ENCODE data around the gene BOLA2B. TPM values are rescaled to one million over a fixed set of nuclear protein-coding genes. Genes with fewer than 3 reads are reported as not detected.
"Not testable (repeated sequence)": the region's sequence is repeated elsewhere in the genome, so short reads cannot be mapped to it uniquely, and the experiment has no call there.

The BOLA2B gene
- total and polyA plus RNA-seq, 4 experiments from 2014 or later = 62.1 to 169 (median 111) TPM

GRCh38 chr16:30199608-30200343 is 6.3 kb upstream of the BOLA2B start:
- H3K36me3 ChIP-seq (ENCODE audit: insufficient read depth, low read length); H3K9me3 ChIP-seq (ENCODE audit: control insufficient read depth in 1 of 2, low read length in 2 of 2); H3K4me3 Mint-ChIP-seq; H3K27ac Mint-ChIP-seq; POLR2A ChIA-PET (ENCODE audit: partially characterized antibody); CTCF ChIA-PET (ENCODE audit: partially characterized antibody); H3K4me1 ChIP-seq (ENCODE audit: insufficient read depth, low read length); H3K4me1 Mint-ChIP-seq; DNase-seq; H3K4me3 ChIP-seq (ENCODE audit: low read length in 2 of 2); H3K27me3 Mint-ChIP-seq; H3K27me3 ChIP-seq (ENCODE audit: insufficient read depth, low read length); H3K27ac ChIP-seq (ENCODE audit: low read depth, low read length); intact Hi-C loops (cut with micrococcal nuclease); H3K9me3 Mint-ChIP-seq; H3K36me3 Mint-ChIP-seq: not testable (repeated sequence)

DNA sequence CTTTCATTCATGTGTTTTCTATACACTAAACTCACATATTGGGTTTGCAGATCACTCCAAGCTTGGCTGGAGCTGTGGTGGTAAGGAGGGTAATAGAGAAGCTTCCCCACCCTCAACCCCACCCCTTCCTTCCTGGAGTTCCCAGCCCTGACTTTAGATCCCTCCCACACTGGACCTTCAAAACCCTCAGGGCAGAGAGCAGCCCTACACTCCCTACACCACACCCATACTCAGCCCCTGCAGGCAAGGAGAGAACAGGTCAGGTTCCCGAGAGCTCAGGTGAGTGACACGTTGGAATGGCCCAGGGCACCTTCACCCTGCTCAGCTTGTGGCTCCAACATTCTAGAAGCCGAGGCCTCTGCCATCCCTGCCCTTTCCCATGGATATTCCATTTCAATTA is 5.6 kb upstream of the BOLA2B start, which contains the start of gene SULT1A3:
Gene SULT1A3 (plus strand): TSS at position 207 of the 400 bp plus-strand sequence. CDS start 1,474 bp downstream, outside the sequence.
- H3K4me3 ChIP-seq (ENCODE audit: low read length in 2 of 2); DNase-seq; H3K4me3 Mint-ChIP-seq; H3K27ac Mint-ChIP-seq; H3K36me3 ChIP-seq (ENCODE audit: insufficient read depth, low read length); H3K27me3 Mint-ChIP-seq; POLR2A ChIA-PET (ENCODE audit: partially characterized antibody); H3K27ac ChIP-seq (ENCODE audit: low read depth, low read length); H3K36me3 Mint-ChIP-seq; H3K27me3 ChIP-seq (ENCODE audit: insufficient read depth, low read length); H3K4me1 ChIP-seq (ENCODE audit: insufficient read depth, low read length); H3K9me3 ChIP-seq (ENCODE audit: control insufficient read depth in 1 of 2, low read length in 2 of 2); H3K9me3 Mint-ChIP-seq; intact Hi-C loops (cut with micrococcal nuclease); CTCF ChIA-PET (ENCODE audit: partially characterized antibody); H3K4me1 Mint-ChIP-seq: not testable (repeated sequence)

DNA sequence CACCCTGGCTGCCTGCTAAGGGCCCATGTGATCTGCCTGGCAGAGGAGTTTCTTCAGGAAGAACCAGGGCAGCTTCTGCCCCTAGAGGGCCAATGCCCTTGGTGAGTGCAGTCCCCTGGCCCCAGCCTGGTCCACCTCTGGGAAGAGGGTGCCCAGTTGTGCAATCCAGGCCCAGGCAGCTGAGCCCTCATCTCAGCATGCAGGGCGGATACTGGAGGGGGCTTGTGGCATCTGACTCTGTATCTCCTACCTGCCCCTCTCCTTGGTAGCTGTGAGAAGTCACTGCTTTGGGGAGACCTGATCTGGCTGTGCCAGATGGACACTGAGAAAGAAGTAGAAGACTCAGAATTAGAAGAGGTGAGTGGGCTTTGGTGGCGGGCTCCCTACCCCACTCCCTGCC is 3.5 kb upstream of the BOLA2B start:
- H3K4me3 Mint-ChIP-seq; H3K36me3 Mint-ChIP-seq; H3K27ac ChIP-seq (ENCODE audit: low read depth, low read length); H3K9me3 ChIP-seq (ENCODE audit: control insufficient read depth in 1 of 2, low read length in 2 of 2); H3K4me1 Mint-ChIP-seq; H3K4me1 ChIP-seq (ENCODE audit: insufficient read depth, low read length); H3K27me3 ChIP-seq (ENCODE audit: insufficient read depth, low read length); H3K36me3 ChIP-seq (ENCODE audit: insufficient read depth, low read length); DNase-seq; CTCF ChIA-PET (ENCODE audit: partially characterized antibody); H3K4me3 ChIP-seq (ENCODE audit: low read length in 2 of 2); intact Hi-C loops (cut with micrococcal nuclease); H3K27ac Mint-ChIP-seq; H3K9me3 Mint-ChIP-seq; H3K27me3 Mint-ChIP-seq; POLR2A ChIA-PET (ENCODE audit: partially characterized antibody): not testable (repeated sequence)

- H3K27ac ChIP-seq (ENCODE audit: low read depth, low read length); H3K4me3 Mint-ChIP-seq; H3K4me3 ChIP-seq (ENCODE audit: low read length in 2 of 2); H3K27ac Mint-ChIP-seq; H3K27me3 ChIP-seq (ENCODE audit: insufficient read depth, low read length); POLR2A ChIA-PET (ENCODE audit: partially characterized antibody); H3K27me3 Mint-ChIP-seq; CTCF ChIA-PET (ENCODE audit: partially characterized antibody); H3K9me3 ChIP-seq (ENCODE audit: control insufficient read depth in 1 of 2, low read length in 2 of 2); H3K4me1 ChIP-seq (ENCODE audit: insufficient read depth, low read length); H3K36me3 Mint-ChIP-seq; H3K36me3 ChIP-seq (ENCODE audit: insufficient read depth, low read length); intact Hi-C loops (cut with micrococcal nuclease); H3K4me1 Mint-ChIP-seq; H3K9me3 Mint-ChIP-seq: not testable (repeated sequence)
- peak in 1 of 5 donors; percentile 14 for DNase-seq
Observed at GRCh38 chr16:30194172-30194925, 883 bp upstream of the BOLA2B start.

DNA sequence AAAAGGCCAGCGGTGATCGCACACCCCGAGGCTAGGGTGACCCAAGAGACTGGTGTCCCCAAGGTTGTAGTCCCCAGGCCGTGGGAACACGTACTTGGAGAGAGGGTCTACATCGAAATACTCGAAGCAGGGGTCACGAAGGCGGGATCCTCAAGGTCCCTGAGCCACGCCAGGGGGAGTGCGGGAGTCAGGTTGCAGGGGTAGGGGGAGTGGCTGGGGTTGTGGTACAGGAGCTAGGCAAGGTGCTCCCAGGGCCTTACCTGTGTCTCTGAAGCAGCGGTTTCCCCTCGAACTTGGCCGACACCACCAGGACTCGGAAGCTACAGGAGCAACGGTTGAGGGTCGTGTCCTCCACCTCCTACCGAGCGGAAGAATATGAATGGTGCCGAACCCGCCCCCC is 368 bp downstream of the BOLA2B start:
- H3K27ac Mint-ChIP-seq; H3K36me3 ChIP-seq (ENCODE audit: insufficient read depth, low read length); H3K4me3 Mint-ChIP-seq; H3K36me3 Mint-ChIP-seq; H3K9me3 Mint-ChIP-seq; DNase-seq; H3K4me3 ChIP-seq (ENCODE audit: low read length in 2 of 2); POLR2A ChIA-PET (ENCODE audit: partially characterized antibody); H3K27me3 Mint-ChIP-seq; H3K9me3 ChIP-seq (ENCODE audit: control insufficient read depth in 1 of 2, low read length in 2 of 2); intact Hi-C loops (cut with micrococcal nuclease); CTCF ChIA-PET (ENCODE audit: partially characterized antibody); H3K4me1 Mint-ChIP-seq; H3K4me1 ChIP-seq (ENCODE audit: insufficient read depth, low read length); H3K27me3 ChIP-seq (ENCODE audit: insufficient read depth, low read length); H3K27ac ChIP-seq (ENCODE audit: low read depth, low read length): not testable (repeated sequence)

GRCh38 chr16:30191158-30191557 is 2.3 kb downstream of the BOLA2B start:
- H3K27me3 Mint-ChIP-seq; H3K9me3 ChIP-seq (ENCODE audit: control insufficient read depth in 1 of 2, low read length in 2 of 2); H3K27ac Mint-ChIP-seq; H3K27ac ChIP-seq (ENCODE audit: low read depth, low read length); intact Hi-C loops (cut with micrococcal nuclease); DNase-seq; H3K4me3 ChIP-seq (ENCODE audit: low read length in 2 of 2); H3K9me3 Mint-ChIP-seq; POLR2A ChIA-PET (ENCODE audit: partially characterized antibody); H3K27me3 ChIP-seq (ENCODE audit: insufficient read depth, low read length); H3K4me3 Mint-ChIP-seq; CTCF ChIA-PET (ENCODE audit: partially characterized antibody): not testable (repeated sequence)
- Mint-ChIP-seq H3K36me3 (peaks cover 10 to 16% of the 10 kb centered on the region in 2 donors), H3K4me1 (peaks cover 9 to 20% (median 15%) of the 10 kb centered on the region in 4 donors)
- peaks cover 22% of the 10 kb centered on the region for H3K4me1 ChIP-seq (ENCODE audit: insufficient read depth, low read length)
- H3K36me3 ChIP-seq (ENCODE audit: insufficient read depth, low read length) = peaks cover 20% of the 10 kb centered on the region

DNA sequence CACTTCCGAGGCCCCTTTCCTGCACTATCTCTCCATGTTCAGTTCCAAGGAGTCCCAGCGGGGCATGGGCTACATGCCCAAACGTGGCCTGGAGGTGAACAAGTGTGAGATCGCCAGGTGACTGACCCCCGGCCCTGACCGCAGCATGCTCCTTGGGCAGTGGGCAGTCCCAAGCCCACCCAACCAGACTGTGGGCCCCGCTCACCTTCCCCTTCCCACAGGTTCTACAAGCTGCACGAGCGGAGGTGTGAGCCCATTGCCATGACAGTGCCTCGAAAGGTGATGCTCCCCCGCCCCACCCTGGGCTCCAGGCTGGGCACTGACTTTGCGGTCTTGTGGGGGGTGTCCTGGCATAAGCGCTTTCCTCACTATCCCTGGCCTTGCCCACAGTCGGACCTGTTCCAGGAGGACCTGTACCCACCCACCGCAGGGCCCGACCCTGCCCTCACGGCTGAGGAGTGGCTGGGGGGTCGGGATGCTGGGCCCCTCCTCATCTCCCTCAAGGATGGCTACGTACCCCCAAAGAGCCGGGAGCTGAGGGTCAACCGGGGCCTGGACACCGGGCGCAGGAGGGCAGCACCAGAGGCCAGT is 5.4 kb downstream of the BOLA2B start:
- ChIA-PET POLR2A (ENCODE audit: partially characterized antibody) (interaction anchor here (0.6 to 7.6 kb wide), 6 partner anchors 10 to 365 kb away, joined by 3 to 292 read pairs (median 62); partner anchors contain the start of genes ALDOA, GDPD3, TBX6 and YPEL3), CTCF (ENCODE audit: partially characterized antibody) (interaction anchor here (0.9 to 5.9 kb wide), 4 partner anchors 41 to 95 kb away, joined by 3 to 59 read pairs (median 4); partner anchors contain the start of gene TBX6)
- H3K36me3 ChIP-seq (ENCODE audit: insufficient read depth, low read length) = peaks cover 31% of the 10 kb centered on the region
- Mint-ChIP-seq H3K27ac (peak overlapping the region in 4 of 7 donors; percentile 13 to 96 (median 62)), H3K4me1 (peaks cover 9 to 40% (median 17%) of the 10 kb centered on the region in 4 donors), H3K27me3 (no peaks in the 10 kb centered on the region), H3K4me3 (peak overlapping the region in 6 of 8 donors; percentile 29 to 54 (median 44)), H3K36me3 (peaks cover 29 to 36% of the 10 kb centered on the region in 2 donors), H3K9me3 (no peaks in the 10 kb centered on the region)
- peak overlapping the region in 1 of 2 donors; percentile 91 for H3K4me3 ChIP-seq (ENCODE audit: low read length in 2 of 2)
- DNase-seq = peak in 1 of 5 donors; percentile 39
- no peaks in the 10 kb centered on the region for H3K9me3 ChIP-seq (ENCODE audit: control insufficient read depth in 1 of 2, low read length in 2 of 2)
- H3K27me3 ChIP-seq (ENCODE audit: insufficient read depth, low read length) = no peaks in the 10 kb centered on the region
- H3K27ac ChIP-seq (ENCODE audit: low read depth, low read length) = peak overlapping the region; percentile 77
- peaks cover 29% of the 10 kb centered on the region for H3K4me1 ChIP-seq (ENCODE audit: insufficient read depth, low read length)
- intact Hi-C loops (cut with micrococcal nuclease) = no loop called here
